Motor neuron (in vitro differentiated cells): ENCODE measurements around the gene SLC39A8. TPM values are rescaled to one million over a fixed set of nuclear protein-coding genes. Genes with fewer than 3 reads are reported as not detected.

Source experiments
- ATAC-seq, 8 experiments: fragments of 200-7000 bp; cut with Tn5 transposase; replicated peaks in 6 of 8; 2 replicates each; pipeline ENCODE4 v1.8.0; 2021; ENCODE audit warnings: mild to moderate bottlenecking in 8 of 8, moderate library complexity in 8 of 8
- H3K27ac ChIP-seq, 2 donors: fragments of 250-450 bp; sonication (Bioruptor Pico); 2 replicates each; pipeline ENCODE4 v1.9.0; 2021; ENCODE audit warnings: antibody characterized with exemption in 2 of 2, mild to moderate bottlenecking in 2 of 2, moderate library complexity in 1 of 2
- H3K4me1 ChIP-seq, 2 donors: fragments of 250-450 bp; sonication (Bioruptor Pico); replicated peaks in 1 of 2; 2 replicates each; pipeline ENCODE4 v1.6.1; 2021; ENCODE audit warnings: antibody characterized with exemption in 2 of 2, mild to moderate bottlenecking in 2 of 2, moderate library complexity in 1 of 2
- H3K4me3 ChIP-seq, 5 donors: fragments of 250-450 bp; sonication (Bioruptor Pico); 2 replicates each; pipeline ENCODE4 v1.9.0; 2021; ENCODE audit warnings: antibody characterized with exemption in 5 of 5, mild to moderate bottlenecking in 5 of 5, moderate library complexity in 4 of 5
- WGBS, 10 experiments: fragments of 450-650 bp; shearing (Covaris generic); methylation state at CpG; one replicate each; pipeline ENCODE4 v1.0.0; 2022; 5-methylcytosine and 5-hydroxymethylcytosine counted together
- in situ Hi-C, 9 experiments: fragments of 400-800 bp; cut with MboI; loops; one replicate each; pipeline ENCODE4 v1.15.0; 2021; ENCODE audit warnings: low sequenced_read_pairs in 9 of 9, low pct_unique_long_range_greater_than_20kb in 2 of 9; ENCODE audit not compliant: unreplicated experiment in 9 of 9
- total RNA-seq, 8 experiments: library from RNA; unstranded; fragments of 300-600 nt; gene quantifications; 2 replicates each; pipeline versions ENCODE4 v1.2.3 to v1.2.4, GENCODE V29; 2022

Gene SLC39A8
- total RNA-seq, 8 experiments from 2014 or later, result 1.2 to 235 (median 3.0) TPM

DNA sequence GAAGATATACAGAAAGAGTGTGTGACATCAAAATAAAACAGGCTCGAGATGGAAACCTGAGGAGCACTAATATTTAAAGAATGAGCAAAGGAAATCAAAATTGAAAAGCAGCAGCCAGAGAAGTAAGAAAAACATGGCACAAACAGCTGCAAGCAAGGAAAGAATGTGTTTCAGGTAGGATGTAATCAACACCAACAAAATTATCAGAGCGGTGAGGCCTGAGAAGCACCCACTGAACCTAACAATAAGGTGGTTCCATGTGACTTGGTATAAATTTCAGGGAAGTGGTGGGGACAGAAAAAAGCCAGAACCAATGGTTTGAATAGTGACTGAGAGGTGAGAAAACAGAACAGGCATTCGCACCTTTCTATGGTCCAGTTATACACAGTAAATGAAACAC is 11.5 kb downstream of the SLC39A8 start:
- no peak overlapping the region for H3K4me3 ChIP-seq
- in situ Hi-C loops, result no loop called here
- no peak for ATAC-seq
- 30 to 97% (median 81%) methylated on average over 1 to 3 of the region's 3 CpGs for WGBS, 10 experiments
- no peaks in the 10 kb centered on the region for H3K4me1 ChIP-seq
- H3K27ac ChIP-seq, result no peak overlapping the region

- in situ Hi-C loops, result no loop called here
- H3K27ac ChIP-seq, result no peak overlapping the region
- no peaks in the 10 kb centered on the region for H3K4me1 ChIP-seq
- no peak overlapping the region for H3K4me3 ChIP-seq
- WGBS, 10 experiments, result 69 to 100% (median 100%) methylated on average over 1 of the region's 1 CpG; no CpG with 5 or more reads in 1 of the 10 experiments
- no peak for ATAC-seq
Measured at GRCh38 chr4:102328045-102328444, 17.2 kb downstream of the SLC39A8 start.

- H3K27ac ChIP-seq, result no peak overlapping the region
- WGBS, 10 experiments, result 60 to 100% (median 96%) methylated on average over 1 to 3 of the region's 3 CpGs; no CpG with 5 or more reads in 2 of the 10 experiments
- no peak overlapping the region for H3K4me3 ChIP-seq
- in situ Hi-C loops, result no loop called here
- no peaks in the 10 kb centered on the region for H3K4me1 ChIP-seq
- ATAC-seq, result no peak
Measured at GRCh38 chr4:102326951-102327350, 18.3 kb downstream of the SLC39A8 start.

DNA sequence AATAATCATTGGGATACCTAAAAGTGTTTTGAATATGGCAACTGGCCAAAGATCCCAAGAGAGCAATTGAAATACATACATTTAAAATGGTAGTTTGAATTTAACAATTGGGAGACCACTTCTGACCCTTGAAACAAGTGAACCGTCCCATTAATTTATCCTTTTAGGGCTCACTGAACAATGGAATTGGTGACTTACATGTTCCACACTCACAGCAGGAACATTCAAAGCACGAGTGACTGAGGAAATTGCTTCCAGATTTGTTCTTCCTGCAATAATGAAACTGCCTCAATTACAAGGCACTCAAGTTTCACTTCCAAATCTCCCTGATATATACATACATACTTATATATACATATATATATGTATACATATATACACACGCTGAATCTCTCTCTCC is 20.6 kb downstream of the SLC39A8 start:
- no peak overlapping the region for H3K4me3 ChIP-seq
- in situ Hi-C loops, result no loop called here

DNA sequence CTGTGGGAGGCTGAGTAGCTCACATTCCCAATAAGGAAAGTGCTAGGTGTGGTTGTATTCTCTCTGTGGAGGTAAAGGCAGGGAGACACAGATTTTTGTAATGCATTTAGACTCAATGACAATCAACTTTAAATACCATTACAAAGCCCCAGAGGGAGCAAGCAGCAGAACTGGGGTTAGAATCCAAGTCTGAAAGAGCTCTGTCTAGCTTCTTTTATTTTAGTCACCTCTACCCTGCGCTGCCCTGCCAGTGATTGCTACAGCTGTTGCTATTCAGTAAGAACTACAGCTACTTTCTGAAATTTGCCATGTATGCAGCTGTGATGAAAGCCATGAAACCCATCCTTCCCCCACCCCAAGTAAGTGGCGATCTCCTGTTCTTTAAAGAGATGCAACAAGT is 22.5 kb downstream of the SLC39A8 start:
- peaks cover 0 to 3% of the 10 kb centered on the region in 2 donors for H3K4me1 ChIP-seq
- 60 to 100% (median 83%) methylated on average over 1 to 2 of the region's 2 CpGs; no CpG with 5 or more reads in 5 of the 10 experiments for WGBS, 10 experiments
- no peak overlapping the region for H3K4me3 ChIP-seq
- no peak for ATAC-seq
- in situ Hi-C loops, result no loop called here
- no peak overlapping the region for H3K27ac ChIP-seq

More for the DNA sequence above, 20.6 kb downstream of the SLC39A8 start:
- Histone ChIP-seq H3K27ac (no peak overlapping the region), H3K4me1 (peaks cover 0 to 1% of the 10 kb centered on the region in 2 donors)
- no peak for ATAC-seq
- 0 to 100% (median 52%) methylated on average over 1 to 3 of the region's 3 CpGs for WGBS, 10 experiments

- no peak overlapping the region for H3K4me3 ChIP-seq
- ATAC-seq, result no peak
- in situ Hi-C loops, result no loop called here
- no peak overlapping the region for H3K27ac ChIP-seq
- WGBS, 10 experiments, result 71 to 100% (median 86%) methylated on average over 1 to 11 of the region's 11 CpGs
- H3K4me1 ChIP-seq, result peaks cover 0 to 3% of the 10 kb centered on the region in 2 donors
Measured at GRCh38 chr4:102321260-102321995, 23.9 kb downstream of the SLC39A8 start.

GRCh38 chr4:102319594-102319993 is 25.7 kb downstream of the SLC39A8 start:
- H3K4me1 ChIP-seq, result peaks cover 0 to 3% of the 10 kb centered on the region in 2 donors
- in situ Hi-C loops, result no loop called here
- ATAC-seq, result no peak
- 0 to 100% (median 29%) methylated on average over 1 to 3 of the region's 3 CpGs; no CpG with 5 or more reads in 2 of the 10 experiments for WGBS, 10 experiments
- no peak overlapping the region for H3K27ac ChIP-seq
- H3K4me3 ChIP-seq, result no peak overlapping the region

GRCh38 chr4:102318526-102318925 is 26.8 kb downstream of the SLC39A8 start:
- 40 to 96% (median 89%) methylated on average over 1 to 5 of the region's 5 CpGs; no CpG with 5 or more reads in 2 of the 10 experiments for WGBS, 10 experiments
- no peak overlapping the region for H3K27ac ChIP-seq
- H3K4me1 ChIP-seq, result peaks cover 0 to 3% of the 10 kb centered on the region in 2 donors
- no peak for ATAC-seq
- no peak overlapping the region for H3K4me3 ChIP-seq
- in situ Hi-C loops, result no loop called here

DNA sequence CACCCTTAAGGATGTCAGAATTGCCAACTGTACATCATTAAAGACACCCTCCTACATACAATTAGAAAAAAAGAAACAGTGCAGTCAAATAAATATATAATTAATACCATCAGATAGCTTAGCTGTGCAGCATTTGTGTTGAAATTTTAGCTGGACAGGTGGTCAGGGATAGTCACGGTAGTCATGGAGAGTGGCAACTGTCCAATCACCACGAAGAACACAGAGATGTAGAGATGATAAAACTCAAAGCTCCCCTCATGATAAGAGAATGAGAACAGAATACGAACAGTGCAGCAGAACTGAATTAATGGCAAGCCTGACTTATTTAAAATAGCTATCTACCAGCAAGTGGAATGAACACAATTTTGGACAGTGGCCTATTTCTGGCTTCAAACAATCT is 27.2 kb downstream of the SLC39A8 start:
- ATAC-seq, result no peak
- no peak overlapping the region for H3K4me3 ChIP-seq
- in situ Hi-C loops, result no loop called here
- 50 to 100% (median 87%) methylated on average over 1 to 3 of the region's 3 CpGs; no CpG with 5 or more reads in 2 of the 10 experiments for WGBS, 10 experiments
- peaks cover 0 to 3% of the 10 kb centered on the region in 2 donors for H3K4me1 ChIP-seq
- H3K27ac ChIP-seq, result no peak overlapping the region

DNA sequence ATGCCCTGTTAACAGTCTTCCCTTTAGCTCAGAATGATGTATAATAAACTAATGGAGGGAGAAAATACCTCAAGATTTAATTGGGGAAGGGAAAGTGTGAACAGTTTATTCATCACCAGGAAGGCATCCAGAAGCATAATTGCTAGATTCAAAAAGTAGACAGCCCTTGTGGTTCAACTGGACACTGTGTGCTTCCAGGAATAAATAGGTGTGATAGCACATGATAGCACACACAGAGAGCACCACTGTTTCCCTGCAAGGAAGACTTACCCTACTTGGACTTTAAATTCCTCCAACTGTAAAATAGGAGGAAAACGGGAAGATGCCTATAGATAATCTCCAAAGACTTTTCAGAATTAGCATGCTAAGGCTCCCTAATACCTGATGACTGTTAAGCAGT is 27.8 kb downstream of the SLC39A8 start:
- ATAC-seq, result no peak
- Histone ChIP-seq H3K4me3 (no peak overlapping the region), H3K27ac (no peak overlapping the region), H3K4me1 (peaks cover 0 to 3% of the 10 kb centered on the region in 2 donors)
- WGBS, 10 experiments, result 0 to 100% (median 83%) methylated on average over 1 of the region's 1 CpG; no CpG with 5 or more reads in 3 of the 10 experiments
- in situ Hi-C loops, result no loop called here

DNA sequence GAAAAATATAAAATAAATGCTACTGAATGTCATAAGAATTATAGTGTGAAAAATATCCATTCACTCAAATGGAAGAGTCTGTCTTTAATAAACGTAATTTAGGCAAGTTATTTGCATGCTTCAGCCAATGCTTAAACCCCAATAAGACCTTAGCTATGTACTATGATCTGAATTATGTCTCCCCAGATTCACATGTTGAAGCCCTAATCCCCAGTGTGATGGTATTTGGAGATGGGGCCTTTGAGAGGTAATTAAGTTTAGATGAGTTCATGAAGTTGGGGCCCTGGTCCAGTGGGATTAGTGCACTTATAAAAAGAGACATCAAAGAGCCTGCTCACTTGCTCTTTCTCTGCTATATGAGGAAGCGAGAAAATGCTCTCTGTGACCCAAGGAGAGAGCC is 28.7 kb downstream of the SLC39A8 start:
- in situ Hi-C loops, result no loop called here
- Histone ChIP-seq H3K4me1 (peaks cover 0 to 3% of the 10 kb centered on the region in 2 donors), H3K4me3 (no peak overlapping the region), H3K27ac (no peak overlapping the region)
- ATAC-seq, result no peak
- WGBS, 10 experiments, result 40 to 100% (median 89%) methylated on average over 1 to 2 of the region's 2 CpGs

GRCh38 chr4:102315532-102315931 is 29.8 kb downstream of the SLC39A8 start:
- no peak for ATAC-seq
- peaks cover 0 to 3% of the 10 kb centered on the region in 2 donors for H3K4me1 ChIP-seq
- no peak overlapping the region for H3K27ac ChIP-seq
- in situ Hi-C loops, result no loop called here
- no peak overlapping the region for H3K4me3 ChIP-seq
- WGBS, 10 experiments, result 67 to 100% (median 93%) methylated on average over 1 to 2 of the region's 2 CpGs

- no peak for ATAC-seq
- in situ Hi-C loops, result no loop called here
Measured at GRCh38 chr4:102312417-102312816, 32.9 kb downstream of the SLC39A8 start.

DNA sequence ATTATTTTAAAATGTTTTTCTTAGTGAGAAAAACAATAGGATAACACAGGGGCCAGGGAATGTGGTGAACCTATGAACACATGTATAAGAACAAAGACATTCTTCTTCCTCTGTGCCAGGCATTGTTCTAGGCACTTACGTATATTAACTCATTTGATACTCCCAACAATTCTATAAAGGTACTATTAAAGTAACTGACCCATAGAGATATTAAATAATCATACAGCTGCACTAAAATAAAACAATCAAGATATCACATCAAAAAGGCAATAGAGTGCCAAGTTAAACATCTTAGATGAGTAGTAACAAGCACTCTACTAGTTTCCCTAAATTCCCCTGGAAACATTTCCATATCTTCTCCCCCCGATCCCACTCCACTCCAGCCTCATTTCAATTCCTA is 33.4 kb downstream of the SLC39A8 start:
- no peak overlapping the region for H3K27ac ChIP-seq
- WGBS, 10 experiments, result 67 to 100% (median 80%) methylated on average over 1 to 2 of the region's 2 CpGs; no CpG with 5 or more reads in 1 of the 10 experiments
- H3K4me3 ChIP-seq, result no peak overlapping the region
- H3K4me1 ChIP-seq, result no peaks in the 10 kb centered on the region
- in situ Hi-C loops, result no loop called here
- ATAC-seq, result no peak

More at GRCh38 chr4:102312417-102312816, 32.9 kb downstream of the SLC39A8 start:
- Histone ChIP-seq H3K4me1 (no peaks in the 10 kb centered on the region), H3K4me3 (no peak overlapping the region), H3K27ac (no peak overlapping the region)
- WGBS, 10 experiments, result 63 to 90% (median 77%) methylated on average over 1 to 2 of the region's 2 CpGs; no CpG with 5 or more reads in 1 of the 10 experiments
